ENCODE measurements around the gene LY6G6C.

Gene LY6G6C

DNA sequence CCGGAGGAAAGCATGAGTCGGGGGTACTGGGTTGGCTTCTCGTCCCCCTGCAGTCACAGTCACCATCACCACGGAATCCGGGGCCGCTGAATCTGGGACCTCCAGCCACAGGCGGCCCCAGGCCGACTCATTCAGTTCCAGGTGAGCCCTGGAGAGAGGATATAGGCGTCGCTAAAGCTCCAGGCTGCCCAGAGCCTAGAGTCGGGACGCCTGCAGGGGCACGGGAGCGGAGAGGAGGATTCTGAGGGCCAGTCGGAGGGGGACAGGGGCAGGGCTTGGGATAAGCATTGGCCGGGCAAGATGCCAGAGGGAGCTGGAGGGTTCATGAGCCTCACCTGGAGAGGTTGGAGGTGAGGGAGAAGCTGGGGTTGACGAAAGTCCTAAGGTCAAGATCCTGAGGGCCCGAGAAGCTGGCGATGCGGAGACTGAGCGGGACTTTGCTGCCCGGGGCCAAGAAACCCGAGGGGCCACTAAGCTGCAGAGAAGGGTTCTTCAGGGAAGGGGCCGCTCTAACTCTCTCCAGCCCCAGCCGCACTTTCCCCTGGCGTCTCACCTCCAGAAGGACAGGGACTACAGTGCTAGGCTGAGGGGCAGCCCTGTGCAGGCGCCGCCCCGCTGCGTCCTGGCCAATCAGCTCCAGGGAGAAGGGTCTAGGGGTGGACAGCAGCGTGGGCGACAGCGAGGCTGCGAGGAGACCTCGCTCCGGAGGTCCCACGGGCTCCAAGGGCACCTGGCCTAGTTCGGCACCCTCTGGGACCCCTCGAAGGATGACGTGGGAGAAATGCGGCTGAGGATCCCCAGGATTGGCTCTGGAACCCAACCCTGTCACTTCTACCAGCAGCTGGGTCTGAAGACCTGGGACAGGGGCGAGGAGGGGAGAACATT is 44.6 kb upstream of the LY6G6C start:
- ChIA-PET CTCF (interaction anchor here (1.0 to 1.4 kb wide), 3 partner anchors 9 to 22 kb away, joined by 3 read pairs; no protein-coding TSS in a partner anchor), POLR2A (interaction anchor here (1.2 kb wide), 1 partner anchor 61 kb away, joined by 4 read pairs; the partner anchor contains the start of gene HSPA1B)
- TF ChIP-seq, protein P1, sequence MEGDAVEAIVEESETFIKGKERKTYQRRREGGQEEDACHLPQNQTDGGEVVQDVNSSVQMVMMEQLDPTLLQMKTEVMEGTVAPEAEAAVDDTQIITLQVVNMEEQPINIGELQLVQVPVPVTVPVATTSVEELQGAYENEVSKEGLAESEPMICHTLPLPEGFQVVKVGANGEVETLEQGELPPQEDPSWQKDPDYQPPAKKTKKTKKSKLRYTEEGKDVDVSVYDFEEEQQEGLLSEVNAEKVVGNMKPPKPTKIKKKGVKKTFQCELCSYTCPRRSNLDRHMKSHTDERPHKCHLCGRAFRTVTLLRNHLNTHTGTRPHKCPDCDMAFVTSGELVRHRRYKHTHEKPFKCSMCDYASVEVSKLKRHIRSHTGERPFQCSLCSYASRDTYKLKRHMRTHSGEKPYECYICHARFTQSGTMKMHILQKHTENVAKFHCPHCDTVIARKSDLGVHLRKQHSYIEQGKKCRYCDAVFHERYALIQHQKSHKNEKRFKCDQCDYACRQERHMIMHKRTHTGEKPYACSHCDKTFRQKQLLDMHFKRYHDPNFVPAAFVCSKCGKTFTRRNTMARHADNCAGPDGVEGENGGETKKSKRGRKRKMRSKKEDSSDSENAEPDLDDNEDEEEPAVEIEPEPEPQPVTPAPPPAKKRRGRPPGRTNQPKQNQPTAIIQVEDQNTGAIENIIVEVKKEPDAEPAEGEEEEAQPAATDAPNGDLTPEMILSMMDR (IDR thresholded peaks at IDR 0.05; ENCODE audit: insufficient read depth, low read length, missing control alignments): no peak
- DNase-seq (ENCODE audit: low read depth, low spot score): no peak
- H3K4me3 ChIP-seq (ENCODE audit: low read depth, low read length): peak overlapping the region; percentile 40

DNA sequence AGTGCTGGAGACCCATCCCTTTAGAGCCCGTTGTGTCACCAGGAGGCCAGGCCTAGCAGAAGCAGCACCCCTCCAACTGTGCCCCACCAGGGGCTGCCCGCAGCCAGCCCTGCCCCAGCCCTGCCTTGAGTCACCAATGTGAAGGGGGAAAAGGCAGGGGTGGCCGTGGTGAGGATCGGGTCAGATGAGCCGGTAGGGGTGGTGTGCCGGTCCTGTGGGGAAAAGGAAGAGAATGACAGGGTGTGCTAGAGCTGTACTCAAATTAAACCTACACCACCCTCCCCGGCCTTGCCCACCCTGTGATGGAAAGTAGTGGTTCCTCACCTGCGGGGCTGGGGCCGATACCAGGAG is 44.0 kb upstream of the LY6G6C start:
- no peak overlapping the region for H3K4me3 ChIP-seq (ENCODE audit: low read depth, low read length)
- TF ChIP-seq, protein P1 (IDR thresholded peaks at IDR 0.05; ENCODE audit: insufficient read depth, low read length, missing control alignments): no peak
- CTCF ChIA-PET: interaction anchor here (1.0 to 1.4 kb wide), 3 partner anchors 9 to 23 kb away, joined by 3 read pairs; no protein-coding TSS in a partner anchor
- POLR2A ChIA-PET: no interaction called here
- no peak for DNase-seq (ENCODE audit: low read depth, low spot score)

DNA sequence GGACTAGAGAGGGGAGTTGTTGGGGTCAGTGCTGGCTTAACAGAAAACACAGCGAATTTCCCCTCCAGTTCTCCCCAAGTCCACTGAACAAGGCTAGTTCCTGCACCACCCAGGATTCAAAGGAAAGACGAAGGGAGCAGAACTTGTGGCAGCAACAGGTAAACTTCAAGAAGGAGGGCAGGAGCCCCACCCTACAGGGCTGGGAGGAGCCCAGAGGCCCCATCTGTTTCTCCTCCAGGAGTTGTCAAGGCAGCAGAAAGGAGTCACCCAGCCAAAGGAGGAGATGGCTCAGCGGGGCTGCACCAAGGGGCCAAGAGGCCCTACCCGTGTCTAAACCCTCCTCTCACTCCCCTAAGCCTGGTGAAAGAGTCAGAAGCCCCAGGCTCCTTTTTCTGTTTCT is 42.7 kb upstream of the LY6G6C start:
- TF ChIP-seq, protein P1 (IDR thresholded peaks at IDR 0.05; ENCODE audit: insufficient read depth, low read length, missing control alignments): no peak
- DNase-seq (ENCODE audit: low read depth, low spot score): no peak
- no peak overlapping the region for H3K4me3 ChIP-seq (ENCODE audit: low read depth, low read length)
- ChIA-PET CTCF (interaction anchor here (1.5 kb wide), 1 partner anchor 32 kb away, joined by 3 read pairs; the partner anchor contains the start of gene VARS1), POLR2A (no interaction called here)

DNA sequence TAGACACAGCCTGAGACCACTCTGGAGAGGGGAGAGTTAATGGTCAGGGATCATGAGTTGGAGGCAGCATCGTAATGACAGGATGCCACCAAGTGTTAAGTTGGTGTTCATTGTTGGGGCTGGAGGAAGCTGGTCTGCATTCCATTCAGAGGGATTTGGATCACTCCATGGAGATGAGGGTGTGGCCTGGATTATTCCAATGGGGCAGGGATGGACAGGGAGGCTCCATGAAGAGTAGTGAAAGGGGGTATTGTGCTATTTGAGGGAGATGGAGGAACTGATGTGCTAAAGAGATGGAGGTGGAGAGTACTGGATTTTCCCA is 42.0 kb upstream of the LY6G6C start:
- no peak overlapping the region for H3K4me3 ChIP-seq (ENCODE audit: low read depth, low read length)
- no peak for DNase-seq (ENCODE audit: low read depth, low spot score)
- CTCF ChIA-PET: interaction anchor here (1.4 to 1.5 kb wide), 2 partner anchors 28 to 32 kb away, joined by 3 to 5 read pairs; partner anchors contain the start of gene VARS1
- POLR2A ChIA-PET: no interaction called here
- TF ChIP-seq, protein P1 (IDR thresholded peaks at IDR 0.05; ENCODE audit: insufficient read depth, low read length, missing control alignments): no peak

DNA sequence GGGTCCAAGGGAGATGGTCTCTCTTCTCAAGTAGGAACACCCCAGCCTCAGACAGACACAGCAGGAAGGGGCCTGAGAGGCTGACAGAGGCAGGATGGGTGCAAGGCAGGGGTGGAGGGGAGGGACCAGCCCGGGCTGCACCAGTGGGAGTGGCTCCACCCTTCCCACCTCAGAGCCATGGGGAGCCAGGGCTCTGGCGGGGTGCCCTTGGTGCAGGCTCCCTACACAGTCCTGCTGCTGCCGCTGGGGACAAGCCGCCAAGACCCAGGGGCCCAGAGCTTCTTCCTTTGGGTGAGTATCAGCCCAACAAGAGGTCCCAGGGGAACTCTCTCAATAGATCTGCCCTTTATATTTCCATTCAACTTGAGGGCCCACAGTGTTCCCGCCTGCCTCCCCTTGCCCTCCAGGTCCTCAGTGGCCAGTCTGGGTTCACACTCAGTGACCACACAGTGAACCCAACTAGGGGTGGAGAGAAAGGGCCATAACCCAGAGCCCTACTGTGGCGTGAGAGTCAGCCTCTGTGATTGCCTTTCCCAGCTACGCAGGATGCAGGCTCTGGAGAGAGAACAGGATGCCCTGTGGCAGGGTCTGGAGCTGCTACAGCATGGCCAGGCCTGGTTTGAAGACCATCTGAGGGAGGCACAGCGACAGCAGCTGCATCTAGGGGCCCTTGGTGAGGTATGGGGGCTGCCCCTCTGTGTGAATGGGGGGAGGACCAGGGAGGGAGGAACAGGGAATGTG is 41.5 kb upstream of the LY6G6C start:
- CTCF ChIA-PET: interaction anchor here (1.4 kb wide), 1 partner anchor 28 kb away, joined by 5 read pairs; no protein-coding TSS in a partner anchor
- no peak for DNase-seq (ENCODE audit: low read depth, low spot score)
- POLR2A ChIA-PET: no interaction called here
- TF ChIP-seq, protein P1 (IDR thresholded peaks at IDR 0.05; ENCODE audit: insufficient read depth, low read length, missing control alignments): no peak
- H3K4me3 ChIP-seq (ENCODE audit: low read depth, low read length): no peak overlapping the region

DNA sequence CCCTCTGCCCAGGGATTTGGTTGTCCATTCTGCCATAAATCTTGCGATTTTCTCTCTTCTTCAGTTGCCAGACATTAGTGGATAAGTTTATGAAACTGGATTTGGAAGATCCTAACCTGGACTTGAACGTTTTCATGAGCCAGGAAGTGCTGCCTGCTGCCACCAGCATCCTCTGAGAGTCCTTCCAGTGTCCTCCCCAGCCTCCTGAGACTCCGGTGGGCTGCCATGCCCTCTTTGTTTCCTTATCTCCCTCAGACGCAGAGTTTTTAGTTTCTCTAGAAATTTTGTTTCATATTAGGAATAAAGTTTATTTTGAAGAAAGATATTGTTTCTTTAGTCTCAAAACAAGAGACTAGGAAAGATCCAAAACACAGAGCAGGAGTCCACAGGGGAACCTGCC is 40.8 kb upstream of the LY6G6C start, which contains the start of gene SAPCD1:
Gene SAPCD1 (plus strand): TSS at position 301 of the 400 bp plus-strand sequence. CDS start 399 bp downstream, outside the sequence.
- ChIA-PET CTCF (interaction anchor here (1.4 to 1.8 kb wide), 2 partner anchors 8 to 29 kb away, joined by 5 to 12 read pairs; no protein-coding TSS in a partner anchor), POLR2A (no interaction called here)
- TF ChIP-seq, protein P1 (IDR thresholded peaks at IDR 0.05; ENCODE audit: insufficient read depth, low read length, missing control alignments): no peak
- no peak within 1 kb of the TSS for H3K4me3 ChIP-seq (ENCODE audit: low read depth, low read length)
- DNase-seq (ENCODE audit: low read depth, low spot score): no peak

Measured in AG04449 (cell line).